ENCODE measurements around the gene EHMT2. TPM values are rescaled to one million over a fixed set of nuclear protein-coding genes. Genes with fewer than 3 reads are reported as not detected.

The EHMT2 gene
- total and polyA plus RNA-seq, 2 of the 13 experiments (the other 11 are each of a cell fraction or from before 2014, with no cell fraction given), result 55.2 to 69.2 TPM

GRCh38 chr6:31865205-31866118 is 32.0 kb downstream of the EHMT2 start (continued):
- peak; percentile 90; the same call in 1 of the 2 replicates for TF ChIP-seq REPIN1 (CRISPR knock-in tag; IDR thresholded peaks at IDR 0.05; ENCODE audit: borderline replicate concordance, low read depth)
- no peak for TF ChIP-seq SP4 (CRISPR knock-in tag; IDR thresholded peaks at IDR 0.05)
- no peak for TF ChIP-seq ZNF674 (CRISPR knock-in tag; IDR thresholded peaks at IDR 0.05; ENCODE audit: low read depth)
- peak; percentile 40; the same call in 1 of the 2 replicates for TF ChIP-seq KMT2B (CRISPR knock-in tag; IDR thresholded peaks at IDR 0.05)
- no peak for TF ChIP-seq ADNP (CRISPR knock-in tag; IDR thresholded peaks at IDR 0.05)
- TF ChIP-seq, protein P1, sequence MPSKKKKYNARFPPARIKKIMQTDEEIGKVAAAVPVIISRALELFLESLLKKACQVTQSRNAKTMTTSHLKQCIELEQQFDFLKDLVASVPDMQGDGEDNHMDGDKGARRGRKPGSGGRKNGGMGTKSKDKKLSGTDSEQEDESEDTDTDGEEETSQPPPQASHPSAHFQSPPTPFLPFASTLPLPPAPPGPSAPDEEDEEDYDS (CRISPR knock-in tag; IDR thresholded peaks at IDR 0.05), result peak; percentile 56
- no peak for TF ChIP-seq ZNF446 (CRISPR knock-in tag; IDR thresholded peaks at IDR 0.05)
- no peak for TF ChIP-seq RARG (CRISPR knock-in tag; IDR thresholded peaks at IDR 0.05; ENCODE audit: low read depth)
- TF ChIP-seq, protein P2, sequence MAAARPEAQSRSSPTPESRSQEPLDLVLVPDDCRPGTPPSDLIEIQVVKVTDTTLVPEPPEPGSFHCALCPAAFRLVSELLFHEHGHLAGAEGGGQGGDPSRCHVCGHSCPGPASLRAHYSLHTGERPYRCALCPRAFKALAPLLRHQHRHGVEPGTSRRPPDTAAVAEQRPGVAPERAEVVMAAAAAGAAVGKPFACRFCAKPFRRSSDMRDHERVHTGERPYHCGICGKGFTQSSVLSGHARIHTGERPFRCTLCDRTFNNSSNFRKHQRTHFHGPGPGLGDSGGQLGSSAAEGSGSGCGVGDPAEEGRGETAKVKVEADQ (CRISPR knock-in tag; IDR thresholded peaks at IDR 0.05; ENCODE audit: borderline replicate concordance), result no peak
- no peak for TF ChIP-seq ZNF207 (IDR thresholded peaks at IDR 0.05; ENCODE audit: borderline replicate concordance)
- TF ChIP-seq IKZF1 (IDR thresholded peaks at IDR 0.05), result no peak
- TF ChIP-seq ZNF296 (CRISPR knock-in tag; conservative IDR thresholded peaks at IDR 0.05), result peak; percentile 91
- TF ChIP-seq, protein P3, sequence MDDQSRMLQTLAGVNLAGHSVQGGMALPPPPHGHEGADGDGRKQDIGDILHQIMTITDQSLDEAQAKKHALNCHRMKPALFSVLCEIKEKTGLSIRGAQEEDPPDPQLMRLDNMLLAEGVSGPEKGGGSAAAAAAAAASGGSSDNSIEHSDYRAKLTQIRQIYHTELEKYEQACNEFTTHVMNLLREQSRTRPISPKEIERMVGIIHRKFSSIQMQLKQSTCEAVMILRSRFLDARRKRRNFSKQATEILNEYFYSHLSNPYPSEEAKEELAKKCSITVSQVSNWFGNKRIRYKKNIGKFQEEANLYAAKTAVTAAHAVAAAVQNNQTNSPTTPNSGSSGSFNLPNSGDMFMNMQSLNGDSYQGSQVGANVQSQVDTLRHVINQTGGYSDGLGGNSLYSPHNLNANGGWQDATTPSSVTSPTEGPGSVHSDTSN (CRISPR knock-in tag; IDR thresholded peaks at IDR 0.05; ENCODE audit: borderline replicate concordance), result no peak
- no peak; the same call in 1 of the 2 replicates for TF ChIP-seq ZNF629 (CRISPR knock-in tag; conservative IDR thresholded peaks at IDR 0.05)
- peak; percentile 87 for TF ChIP-seq ZNF292 (CRISPR knock-in tag; IDR thresholded peaks at IDR 0.05; ENCODE audit: borderline replicate concordance, low read depth)
- TF ChIP-seq ZBTB10 (CRISPR knock-in tag; IDR thresholded peaks at IDR 0.05; ENCODE audit: borderline replicate concordance), result peak; percentile 63; the same call in 1 of the 2 replicates
- no peak for TF ChIP-seq MED8 (CRISPR knock-in tag; IDR thresholded peaks at IDR 0.05; ENCODE audit: insufficient replicate concordance)
- TF ChIP-seq AGO2 (optimal IDR thresholded peaks at IDR 0.05; ENCODE audit: low read depth, low read length), result no peak
- TF ChIP-seq LCORL (IDR thresholded peaks at IDR 0.05), result peak; percentile 67; the same call in 1 of the 2 replicates
- TF ChIP-seq LCORL (CRISPR knock-in tag; IDR thresholded peaks at IDR 0.05), result peak; percentile 99
- TF ChIP-seq ZNF343 (CRISPR knock-in tag; IDR thresholded peaks at IDR 0.05), result no peak
- TF ChIP-seq, protein P4, sequence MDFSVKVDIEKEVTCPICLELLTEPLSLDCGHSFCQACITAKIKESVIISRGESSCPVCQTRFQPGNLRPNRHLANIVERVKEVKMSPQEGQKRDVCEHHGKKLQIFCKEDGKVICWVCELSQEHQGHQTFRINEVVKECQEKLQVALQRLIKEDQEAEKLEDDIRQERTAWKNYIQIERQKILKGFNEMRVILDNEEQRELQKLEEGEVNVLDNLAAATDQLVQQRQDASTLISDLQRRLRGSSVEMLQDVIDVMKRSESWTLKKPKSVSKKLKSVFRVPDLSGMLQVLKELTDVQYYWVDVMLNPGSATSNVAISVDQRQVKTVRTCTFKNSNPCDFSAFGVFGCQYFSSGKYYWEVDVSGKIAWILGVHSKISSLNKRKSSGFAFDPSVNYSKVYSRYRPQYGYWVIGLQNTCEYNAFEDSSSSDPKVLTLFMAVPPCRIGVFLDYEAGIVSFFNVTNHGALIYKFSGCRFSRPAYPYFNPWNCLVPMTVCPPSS (IDR thresholded peaks at IDR 0.05), result no peak
- no peak for TF ChIP-seq NFE2L2 (IDR thresholded peaks at IDR 0.05; ENCODE audit: low read length)
- TF ChIP-seq MED1 (CRISPR knock-in tag; IDR thresholded peaks at IDR 0.05), result peak; percentile 90

All from HepG2 (cell line).